Measurements from ENCODE around the gene CNST. TPM values are rescaled to one million over a fixed set of nuclear protein-coding genes. Genes with fewer than 3 reads are reported as not detected.
"Not testable (repeated sequence)": the region's sequence is repeated elsewhere in the genome, so short reads cannot be mapped to it uniquely, and the experiment has no call there.

Gene CNST
- polyA plus RNA-seq, 1 donor, result 11.7 TPM

DNA sequence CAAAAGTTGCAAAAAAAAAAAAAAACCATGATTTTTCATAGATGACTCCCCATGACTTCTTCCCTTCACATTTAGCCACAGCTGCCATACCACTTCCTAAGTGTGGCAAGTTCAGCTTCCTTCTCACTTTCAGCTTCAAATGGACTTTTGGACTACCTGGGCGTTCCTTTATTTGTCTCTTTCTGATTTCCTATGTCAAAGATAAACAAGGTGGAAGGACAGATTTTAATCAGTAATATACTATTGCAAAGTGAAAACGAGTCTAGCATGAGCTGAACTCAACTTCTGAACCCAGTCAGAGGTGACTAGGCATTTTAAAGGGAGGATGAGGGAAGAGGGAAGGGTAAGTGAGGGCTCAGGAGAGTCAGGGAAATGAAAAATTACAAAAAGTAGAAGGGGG is 143.6 kb downstream of the CNST start:
- no peak for DNase-seq (ENCODE audit: low read depth)

- no peak for DNase-seq (ENCODE audit: low read depth)
Observed at GRCh38 chr1:246711548-246712003, 145.3 kb downstream of the CNST start.

DNA sequence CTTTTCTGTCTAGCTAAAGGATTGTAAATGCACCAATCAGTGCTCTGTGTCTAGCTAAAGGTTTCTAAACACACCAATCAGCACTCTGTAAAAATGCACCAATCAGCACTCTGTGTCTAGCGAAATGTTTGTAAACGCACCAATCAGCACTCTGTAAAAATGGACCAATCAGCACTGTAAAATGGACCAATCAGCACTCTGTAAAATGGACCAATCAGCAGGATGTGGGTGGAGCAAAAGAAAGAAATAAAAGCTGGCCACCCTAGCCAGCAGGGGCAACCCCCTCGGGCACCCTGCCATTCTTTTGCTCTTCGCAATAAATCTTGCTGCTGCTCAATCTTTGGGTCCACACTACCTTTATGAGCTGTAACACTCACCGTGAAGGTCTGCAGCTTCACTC is 146.2 kb downstream of the CNST start:
- DNase-seq (ENCODE audit: low read depth), result not testable (repeated sequence)

Other genes starting within 250 kb of the CNST start
- gene SMYD3, start 59.2 kb upstream of the CNST start, polyA plus RNA-seq (ENCODE audit: insufficient read length), result 7.9 TPM
- 11.7 TPM for gene TFB2M, start 195 bp upstream of the CNST start, polyA plus RNA-seq (ENCODE audit: insufficient read length)
- gene SCCPDH, start 158.0 kb downstream of the CNST start, polyA plus RNA-seq (ENCODE audit: insufficient read length), result 37.1 TPM